ENCODE data around the gene MACROD2. TPM values are rescaled to one million over a fixed set of nuclear protein-coding genes. Genes with fewer than 3 reads are reported as not detected.

MACROD2 gene
- total and polyA plus RNA-seq, 2 experiments from 2014 or later = 2.8 to 4.3 TPM

GRCh38 chr20:15327123-15327522 lies 1331.8 kb downstream of the MACROD2 start (continued):
- TF ChIP-seq ETS1 (IDR thresholded peaks at IDR 0.05) = no peak
- TF ChIP-seq ZNF114 (CRISPR knock-in tag; IDR thresholded peaks at IDR 0.05) = no peak

GRCh38 chr20:15328084-15328483 lies 1332.8 kb downstream of the MACROD2 start:
- no peak overlapping the region for H3K27ac ChIP-seq (ENCODE audit: low read depth)
- H3K36me3 ChIP-seq (ENCODE audit: insufficient read depth) = no peaks in the 10 kb centered on the region
- H3K9me2 ChIP-seq (ENCODE audit: insufficient read depth) = no peaks in the 10 kb centered on the region
- no peaks in the 10 kb centered on the region for H3K79me2 ChIP-seq (replicated peaks; ENCODE audit: insufficient read depth)
- H3K27me3 Mint-ChIP-seq (ENCODE audit: insufficient read depth, low read depth, poor library complexity) = peaks cover 2% of the 10 kb centered on the region
- H3K36me3 Mint-ChIP-seq (ENCODE audit: low read depth) = no peaks in the 10 kb centered on the region
- no peak overlapping the region for H3K4me3 Mint-ChIP-seq
- H3K4me2 ChIP-seq = no peak overlapping the region
- no peaks in the 10 kb centered on the region for H3F3A ChIP-seq (replicated peaks; ENCODE audit: low read depth)
- H4K20me1 ChIP-seq (replicated peaks; ENCODE audit: insufficient read depth) = no peaks in the 10 kb centered on the region
- H3K27ac Mint-ChIP-seq = no peak overlapping the region
- H3K27me3 ChIP-seq (ENCODE audit: insufficient read depth) = no peaks in the 10 kb centered on the region
- H2AFZ ChIP-seq = no peak overlapping the region
- H3K4me1 ChIP-seq (ENCODE audit: insufficient read depth) = no peaks in the 10 kb centered on the region
- H3K4me3 ChIP-seq = no peak overlapping the region
- ATAC-seq = no peak
- H3K4me1 Mint-ChIP-seq = no peaks in the 10 kb centered on the region
- DNase-seq (ENCODE audit: low spot score) = no peak
- H3K9me3 Mint-ChIP-seq = no peaks in the 10 kb centered on the region
- TF ChIP-seq ETS1 (IDR thresholded peaks at IDR 0.05) (no peak), EZH2 (IDR thresholded peaks at IDR 0.05; ENCODE audit: low read depth, unreplicated experiment) (no peak), CTCF (conservative IDR thresholded peaks at IDR 0.05; ENCODE audit: low read depth in 2 of 2) (no peak), EZH2phosphoT487 (IDR thresholded peaks at IDR 0.05; ENCODE audit: unreplicated experiment) (no peak), STAT1 (IDR thresholded peaks at IDR 0.05; ENCODE audit: unreplicated experiment) (no peak), REST (IDR thresholded peaks at IDR 0.05; ENCODE audit: unreplicated experiment) (no peak), POLR2AphosphoS5 (IDR thresholded peaks at IDR 0.05; ENCODE audit: low read depth) (no peak), ZNF331 (CRISPR knock-in tag; IDR thresholded peaks at IDR 0.05; ENCODE audit: low read depth) (no peak), NANOG (IDR thresholded peaks at IDR 0.05; ENCODE audit: borderline replicate concordance) (no peak), JUNB (IDR thresholded peaks at IDR 0.05; ENCODE audit: unreplicated experiment) (no peak), ZNF462 (CRISPR knock-in tag; IDR thresholded peaks at IDR 0.05) (no peak)

Data from GM23338 (cell line).